ENCODE measurements around the gene PADI2. TPM values are rescaled to one million over a fixed set of nuclear protein-coding genes. Genes with fewer than 3 reads are reported as not detected.

PADI2 gene
- total and polyA plus RNA-seq, 2 of the 8 experiments (the other 6 are each of a cell fraction or from before 2014, with no cell fraction given), result 1.6 to 7.5 TPM

DNA sequence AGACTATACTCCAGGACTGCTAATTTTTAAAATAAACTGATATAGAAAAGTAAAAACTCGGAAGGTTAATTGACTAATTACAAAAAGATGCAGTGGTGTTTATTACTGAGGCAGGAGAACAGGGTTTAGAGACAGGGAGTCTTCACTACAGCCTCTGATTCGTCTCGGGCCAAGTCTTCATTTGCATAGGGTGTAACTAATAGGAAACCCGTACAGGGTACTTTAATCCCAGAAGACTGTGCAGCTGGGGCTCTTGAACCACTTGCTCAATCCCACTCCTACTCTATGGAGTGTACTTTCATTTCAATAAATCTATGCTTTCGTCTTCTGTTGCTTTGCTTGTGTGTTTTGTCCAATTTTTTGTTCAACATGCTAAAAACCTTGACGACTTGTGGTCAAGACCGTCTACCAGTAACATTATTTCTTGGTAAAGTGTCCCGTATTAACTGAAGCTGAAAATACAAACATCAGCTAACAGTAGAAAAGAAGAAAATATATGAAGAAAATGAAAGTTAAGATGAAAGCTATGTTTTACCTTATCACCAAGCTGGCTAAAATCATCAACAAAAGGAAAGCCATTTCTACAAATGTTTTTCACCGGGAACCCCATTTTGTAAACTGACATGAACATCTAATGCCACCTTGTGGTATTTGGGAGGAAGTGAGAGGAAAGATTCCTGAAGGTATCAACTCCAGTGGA lies 73.5 kb downstream of the PADI2 start:
- Histone ChIP-seq H3K27me3 (replicated peaks in 1 of 4; ENCODE audit: control insufficient read depth in 3 of 4, extremely low read depth in 1 of 4, insufficient read depth in 3 of 4, low read length in 3 of 4) (no peaks in the 10 kb centered on the region), H3K4me2 (ENCODE audit: insufficient read depth in 1 of 2, low read depth in 2 of 2, low read length in 2 of 2) (no peak overlapping the region), H2BK12ac (ENCODE audit: low read depth, low read length) (no peak overlapping the region), H3K14ac (ENCODE audit: insufficient read length) (no peak overlapping the region), H3K4ac (replicated peaks; ENCODE audit: insufficient read length, low read depth, low read length) (no peak overlapping the region), H3K9me3 (ENCODE audit: insufficient read depth in 2 of 2, low read depth in 1 of 2, low read length in 1 of 2) (no peaks in the 10 kb centered on the region), H4K20me1 (replicated peaks in 1 of 2; ENCODE audit: control insufficient read depth in 1 of 2, insufficient read depth in 2 of 2, low read length in 2 of 2) (peaks cover 0 to 1% of the 10 kb centered on the region in 2 experiments), H3K18ac (ENCODE audit: extremely low read depth, low read length) (no peak overlapping the region), H2BK120ac (replicated peaks; ENCODE audit: low read depth, low read length) (no peak overlapping the region), H4K8ac (ENCODE audit: extremely low read depth, insufficient read depth, low read length) (no peak overlapping the region), H2BK15ac (ENCODE audit: low read length) (no peak overlapping the region), H3K79me2 (ENCODE audit: control insufficient read depth in 1 of 2, insufficient read depth in 2 of 2, low read length in 2 of 2) (peaks cover 0 to 23% of the 10 kb centered on the region in 2 experiments; a peak in 2 of 4 replicates), H3K9ac (replicated peaks in 1 of 4; ENCODE audit: extremely low read depth in 1 of 4, low read depth in 3 of 4, low read length in 3 of 4) (no peak overlapping the region), H3K36me3 (ENCODE audit: control insufficient read depth in 2 of 4, insufficient read depth in 4 of 4, low read length in 3 of 4) (peaks cover 8 to 39% (median 19%) of the 10 kb centered on the region in 4 experiments), H2AK5ac (ENCODE audit: low read depth, low read length) (no peak overlapping the region), H3K23me2 (ENCODE audit: low read depth, low read length) (no peaks in the 10 kb centered on the region), H2BK20ac (ENCODE audit: low read length) (no peak overlapping the region), H4K5ac (ENCODE audit: insufficient read length, low read depth, low read length) (no peak overlapping the region), H3K4me1 (replicated peaks in 1 of 4; ENCODE audit: control insufficient read depth in 3 of 4, insufficient read depth in 4 of 4, low read length in 3 of 4) (no peaks in the 10 kb centered on the region), H3K56ac (replicated peaks; ENCODE audit: insufficient read length, low read depth, low read length) (no peak overlapping the region), H2AFZ (ENCODE audit: low read length) (no peak overlapping the region), H3K4me3 (ENCODE audit: extremely low read depth in 1 of 4, insufficient read depth in 2 of 4, low read depth in 3 of 4, low read length in 4 of 4) (no peak overlapping the region), H3K27ac (ENCODE audit: low read depth, low read length) (peak overlapping the region; percentile 3; the same call in 1 of the 2 replicates), H4K91ac (replicated peaks; ENCODE audit: insufficient read length, low read length) (no peak overlapping the region), H3K79me1 (ENCODE audit: low read depth, low read length) (peaks cover 2% of the 10 kb centered on the region; the same call in 1 of the 2 replicates), H3K23ac (ENCODE audit: insufficient read length) (no peak overlapping the region), H2BK5ac (ENCODE audit: low read depth, low read length) (no peak overlapping the region)
- WGBS, 2 experiments (ENCODE audit: extremely low coverage in 1 of 2, insufficient coverage in 1 of 2, insufficient read length in 1 of 2, insufficient replicate concordance in 2 of 2, low coverage in 1 of 2, low lambda C conversion rate in 2 of 2, missing lambda C conversion rate in 1 of 2), result 76% methylated on average over 9 of the region's 9 CpGs; no CpG with 5 or more reads in 1 of the 2 experiments
- POLR2A ChIA-PET (ENCODE audit: partially characterized antibody), result interaction anchor here (0.9 to 1.0 kb wide), 2 partner anchors 94 to 99 kb away, joined by 3 to 4 read pairs; no protein-coding TSS in a partner anchor
- peak; percentile 58; the same call in 1 of the 2 replicates for TF ChIP-seq YY1 (IDR thresholded peaks at IDR 0.05; ENCODE audit: low read depth, low read length)
- peak; percentile 78 to 81 for TF ChIP-seq RAD21 (IDR thresholded peaks at IDR 0.05 in 1 of 2, conservative IDR thresholded peaks at IDR 0.05 in 1 of 2; ENCODE audit: low read depth in 2 of 2, low read length in 2 of 2)
- TF ChIP-seq, protein P1, sequence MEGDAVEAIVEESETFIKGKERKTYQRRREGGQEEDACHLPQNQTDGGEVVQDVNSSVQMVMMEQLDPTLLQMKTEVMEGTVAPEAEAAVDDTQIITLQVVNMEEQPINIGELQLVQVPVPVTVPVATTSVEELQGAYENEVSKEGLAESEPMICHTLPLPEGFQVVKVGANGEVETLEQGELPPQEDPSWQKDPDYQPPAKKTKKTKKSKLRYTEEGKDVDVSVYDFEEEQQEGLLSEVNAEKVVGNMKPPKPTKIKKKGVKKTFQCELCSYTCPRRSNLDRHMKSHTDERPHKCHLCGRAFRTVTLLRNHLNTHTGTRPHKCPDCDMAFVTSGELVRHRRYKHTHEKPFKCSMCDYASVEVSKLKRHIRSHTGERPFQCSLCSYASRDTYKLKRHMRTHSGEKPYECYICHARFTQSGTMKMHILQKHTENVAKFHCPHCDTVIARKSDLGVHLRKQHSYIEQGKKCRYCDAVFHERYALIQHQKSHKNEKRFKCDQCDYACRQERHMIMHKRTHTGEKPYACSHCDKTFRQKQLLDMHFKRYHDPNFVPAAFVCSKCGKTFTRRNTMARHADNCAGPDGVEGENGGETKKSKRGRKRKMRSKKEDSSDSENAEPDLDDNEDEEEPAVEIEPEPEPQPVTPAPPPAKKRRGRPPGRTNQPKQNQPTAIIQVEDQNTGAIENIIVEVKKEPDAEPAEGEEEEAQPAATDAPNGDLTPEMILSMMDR (IDR thresholded peaks at IDR 0.05; ENCODE audit: control extremely low read depth in 1 of 3, insufficient read depth in 1 of 3, low read depth in 1 of 3, low read length in 3 of 3), result peak in 2 of 3 experiments; percentile 62 to 64; a peak in 3 of 4 replicates
- TF ChIP-seq, protein P2, sequence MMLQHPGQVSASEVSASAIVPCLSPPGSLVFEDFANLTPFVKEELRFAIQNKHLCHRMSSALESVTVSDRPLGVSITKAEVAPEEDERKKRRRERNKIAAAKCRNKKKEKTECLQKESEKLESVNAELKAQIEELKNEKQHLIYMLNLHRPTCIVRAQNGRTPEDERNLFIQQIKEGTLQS (IDR thresholded peaks at IDR 0.05; ENCODE audit: insufficient read depth, low read depth, low read length), result no peak
- TF ChIP-seq EP300 (IDR thresholded peaks at IDR 0.05; ENCODE audit: borderline replicate concordance in 1 of 2, low read depth in 2 of 2, low read length in 2 of 2), result no peak
- no peak for TF ChIP-seq BCL11A (IDR thresholded peaks at IDR 0.05; ENCODE audit: low read depth in 2 of 2, low read length in 2 of 2)
- FAIRE-seq, result peak; percentile 55
- CTCF ChIA-PET (ENCODE audit: partially characterized antibody), result interaction anchor here (0.5 to 7.0 kb wide), 31 partner anchors 9 to 556 kb away, joined by 3 to 95 read pairs (median 4); no protein-coding TSS in a partner anchor
- no peak for DNase-seq (ENCODE audit: low read depth in 1 of 2, low spot score in 2 of 2)
